DMS53 (cell line): ENCODE results near the gene XRCC6.
"Not testable (repeated sequence)": the region's sequence is repeated elsewhere in the genome, so short reads cannot be mapped to it uniquely, and the experiment has no call there.

ENCODE experiments used
- DNase-seq: peaks from one replicate; lab custom pipeline; 2025; lab: John Stamatoyannopoulos, UW

Gene XRCC6

GRCh38 chr22:41621099-41621910 is at the start of gene XRCC6:
TSS of gene XRCC6 (plus strand) at chr22:41621295. CDS start at chr22:41622005, 710 bp downstream.
- peak; percentile 98 for DNase-seq

- DNase-seq, result no peak
Measured at GRCh38 chr22:41571786-41572185, 49.3 kb upstream of the XRCC6 start.

GRCh38 chr22:41572305-41572704 is 48.8 kb upstream of the XRCC6 start:
- DNase-seq, result not testable (repeated sequence)

- no peak for DNase-seq
Measured at GRCh38 chr22:41573677-41574076, 47.4 kb upstream of the XRCC6 start.

GRCh38 chr22:41574847-41575381 is 46.2 kb upstream of the XRCC6 start:
- no peak for DNase-seq

GRCh38 chr22:41575533-41575932 is 45.6 kb upstream of the XRCC6 start:
- DNase-seq, result no peak

- peak; percentile 72 for DNase-seq
Measured at GRCh38 chr22:41576877-41577276, 44.2 kb upstream of the XRCC6 start.

GRCh38 chr22:41578114-41578513 is 43.0 kb upstream of the XRCC6 start:
- DNase-seq, result no peak

- no peak for DNase-seq
Measured at GRCh38 chr22:41578818-41579217, 42.3 kb upstream of the XRCC6 start.

- DNase-seq, result no peak
Measured at GRCh38 chr22:41579297-41579996, 41.6 kb upstream of the XRCC6 start.

GRCh38 chr22:41579997-41580355 is 41.1 kb upstream of the XRCC6 start:
- DNase-seq, result no peak

GRCh38 chr22:41582694-41583093 is 38.4 kb upstream of the XRCC6 start:
- no peak for DNase-seq

GRCh38 chr22:41584881-41585280 is 36.2 kb upstream of the XRCC6 start:
- no peak for DNase-seq

- DNase-seq, result no peak
Measured at GRCh38 chr22:41585898-41586297, 35.2 kb upstream of the XRCC6 start.

- peak; percentile 58 for DNase-seq
Measured at GRCh38 chr22:41587347-41587723, 33.8 kb upstream of the XRCC6 start.

- DNase-seq, result peak; percentile 99
Measured at GRCh38 chr22:41589391-41590241, 31.5 kb upstream of the XRCC6 start, which contains the start of gene PMM1. TSS of gene PMM1 (minus strand) at chr22:41589840. CDS start at chr22:41589805, 35 bp downstream.

GRCh38 chr22:41593336-41593960 is 27.6 kb upstream of the XRCC6 start:
- DNase-seq, result not testable (repeated sequence)

GRCh38 chr22:41595703-41596102 is 25.4 kb upstream of the XRCC6 start:
- no peak for DNase-seq

- DNase-seq, result peak; percentile 75
Measured at GRCh38 chr22:41596776-41597634, 24.1 kb upstream of the XRCC6 start.

GRCh38 chr22:41597635-41597953 is 23.5 kb upstream of the XRCC6 start:
- DNase-seq, result no peak

GRCh38 chr22:41598081-41598480 is 23.0 kb upstream of the XRCC6 start:
- DNase-seq, result peak; percentile 36
